BE2C (cell line): Measurements from ENCODE around the gene MACROD1.
A peak's percentile ranks its signal among the peaks of the same experiment; 100 is the strongest.

Source experiments
- DNase-seq: peaks from one replicate; pipeline ENCODE4 v3.0.0-alpha.2; 2020
- H3K27me3 ChIP-seq: fragments of 250-450 bp; sonication (Bioruptor Pico); 2 replicates; pipeline ENCODE4 v1.5.1; 2020; ENCODE audit warnings: mild to moderate bottlenecking
- H3K36me3 ChIP-seq: fragments of 250-450 bp; sonication (Bioruptor Pico); 2 replicates; pipeline ENCODE4 v1.5.1; 2020; ENCODE audit warnings: mild to moderate bottlenecking
- H3K4me1 ChIP-seq: fragments of 250-450 bp; sonication (Bioruptor Pico); 2 replicates; pipeline ENCODE4 v1.5.1; 2020
- H3K4me3 ChIP-seq: 2 replicates; pipeline ENCODE4 v1.5.1; 2011; ENCODE audit warnings: low read depth, low read length
- H3K9me3 ChIP-seq: fragments of 250-450 bp; sonication (Bioruptor Pico); 2 replicates; pipeline ENCODE4 v1.5.1; 2020
- TF ChIP-seq, protein P1 (sequence below): IDR thresholded peaks from 2 replicates; pipeline ENCODE4 v1.5.1; 2012; ENCODE audit warnings: mild to moderate bottlenecking, low read depth, low read length

The MACROD1 gene

DNA sequence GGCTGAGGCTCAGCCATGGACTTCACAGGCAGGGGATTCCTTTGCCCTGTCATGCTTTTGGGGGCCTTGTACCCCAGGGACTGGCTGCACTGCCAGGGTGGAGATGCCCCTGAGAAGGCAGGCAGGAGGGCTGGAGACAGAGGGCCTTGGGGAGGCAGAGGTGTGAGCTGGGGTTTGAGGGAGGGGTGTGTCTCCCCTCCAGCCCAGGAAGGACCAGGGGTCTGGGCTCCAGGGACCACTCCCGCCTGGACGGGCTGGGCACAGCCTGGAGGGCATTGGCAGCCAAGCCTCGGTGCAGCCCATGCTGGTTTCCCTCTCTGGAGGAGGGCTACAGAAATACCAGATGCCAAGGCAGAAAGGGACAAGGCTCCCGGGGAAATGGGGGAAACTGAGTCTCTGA lies 160.2 kb downstream of the MACROD1 start:
- Histone ChIP-seq H3K27me3 (no peaks in the 10 kb centered on the region), H3K36me3 (no peaks in the 10 kb centered on the region), H3K4me1 (no peaks in the 10 kb centered on the region), H3K9me3 (no peaks in the 10 kb centered on the region), H3K4me3 (no peak overlapping the region)
- TF ChIP-seq, protein P1, sequence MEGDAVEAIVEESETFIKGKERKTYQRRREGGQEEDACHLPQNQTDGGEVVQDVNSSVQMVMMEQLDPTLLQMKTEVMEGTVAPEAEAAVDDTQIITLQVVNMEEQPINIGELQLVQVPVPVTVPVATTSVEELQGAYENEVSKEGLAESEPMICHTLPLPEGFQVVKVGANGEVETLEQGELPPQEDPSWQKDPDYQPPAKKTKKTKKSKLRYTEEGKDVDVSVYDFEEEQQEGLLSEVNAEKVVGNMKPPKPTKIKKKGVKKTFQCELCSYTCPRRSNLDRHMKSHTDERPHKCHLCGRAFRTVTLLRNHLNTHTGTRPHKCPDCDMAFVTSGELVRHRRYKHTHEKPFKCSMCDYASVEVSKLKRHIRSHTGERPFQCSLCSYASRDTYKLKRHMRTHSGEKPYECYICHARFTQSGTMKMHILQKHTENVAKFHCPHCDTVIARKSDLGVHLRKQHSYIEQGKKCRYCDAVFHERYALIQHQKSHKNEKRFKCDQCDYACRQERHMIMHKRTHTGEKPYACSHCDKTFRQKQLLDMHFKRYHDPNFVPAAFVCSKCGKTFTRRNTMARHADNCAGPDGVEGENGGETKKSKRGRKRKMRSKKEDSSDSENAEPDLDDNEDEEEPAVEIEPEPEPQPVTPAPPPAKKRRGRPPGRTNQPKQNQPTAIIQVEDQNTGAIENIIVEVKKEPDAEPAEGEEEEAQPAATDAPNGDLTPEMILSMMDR: no peak
- DNase-seq: no peak

DNA sequence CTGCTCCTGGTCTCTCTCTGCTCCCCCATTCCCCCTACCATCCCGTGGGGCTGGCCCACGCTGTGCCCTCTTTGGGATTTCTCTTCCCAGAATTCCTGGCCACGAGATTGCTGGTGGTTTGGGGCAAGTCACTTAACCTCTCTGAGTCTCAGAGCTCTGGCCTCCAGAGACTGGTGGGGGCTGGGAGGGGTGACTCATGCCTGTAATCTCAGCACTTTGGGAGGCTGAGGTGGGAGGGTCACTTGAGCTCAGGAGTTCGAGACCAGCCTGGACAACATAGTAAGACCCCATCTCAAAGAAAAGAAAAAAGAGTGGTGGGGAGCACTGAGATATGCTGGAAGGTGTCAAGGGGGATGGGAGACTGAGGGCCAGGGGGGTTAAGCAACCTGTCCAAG lies 161.3 kb downstream of the MACROD1 start:
- H3K36me3 ChIP-seq: no peaks in the 10 kb centered on the region
- H3K9me3 ChIP-seq: no peaks in the 10 kb centered on the region
- H3K4me1 ChIP-seq: no peaks in the 10 kb centered on the region
- TF ChIP-seq, protein P1: no peak
- no peaks in the 10 kb centered on the region for H3K27me3 ChIP-seq
- no peak overlapping the region for H3K4me3 ChIP-seq
- no peak for DNase-seq

DNA sequence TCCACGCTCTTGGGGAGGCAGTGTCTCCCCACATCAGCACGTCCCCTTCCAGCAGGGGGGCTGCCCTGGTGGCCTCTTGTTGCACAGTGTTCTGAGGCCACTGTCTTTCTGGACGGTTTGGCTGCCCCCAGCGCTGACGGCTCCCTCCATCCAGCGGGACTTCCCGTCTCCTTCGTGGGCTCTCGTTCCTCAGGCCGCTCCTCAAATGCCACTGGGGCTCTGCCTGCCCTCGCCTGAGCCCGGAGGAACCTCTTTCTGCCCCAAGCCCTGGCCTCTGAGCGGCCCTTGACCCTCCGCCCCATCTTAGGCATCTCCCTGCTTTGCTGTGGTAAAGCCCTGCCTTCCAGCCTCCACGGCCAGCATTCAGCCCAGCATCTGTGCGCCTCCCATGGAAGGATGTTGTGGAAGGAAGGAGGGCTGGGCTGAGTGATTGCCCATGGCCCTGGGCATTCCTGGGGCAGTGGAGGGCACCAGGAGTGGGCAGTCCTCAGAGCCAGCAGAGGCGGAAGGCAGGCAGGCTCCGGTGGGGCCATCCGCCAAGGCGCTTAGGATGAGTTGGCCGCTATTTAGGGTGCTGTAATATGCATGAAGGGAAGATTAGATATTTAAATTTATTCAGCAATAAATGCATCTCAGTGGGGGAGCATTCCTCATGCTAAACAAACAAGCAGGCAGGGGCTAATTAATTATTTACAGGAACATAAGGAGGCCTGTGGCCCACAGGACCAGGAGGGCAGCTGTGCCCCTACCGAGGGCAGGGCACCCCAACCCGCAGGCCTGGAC lies 161.9 kb downstream of the MACROD1 start:
- H3K4me3 ChIP-seq: no peak overlapping the region
- H3K27me3 ChIP-seq: no peaks in the 10 kb centered on the region
- peaks cover 1% of the 10 kb centered on the region for H3K4me1 ChIP-seq
- H3K9me3 ChIP-seq: no peaks in the 10 kb centered on the region
- TF ChIP-seq, protein P1: no peak
- no peaks in the 10 kb centered on the region; the same call in 1 of the 2 replicates for H3K36me3 ChIP-seq
- no peak for DNase-seq

DNA sequence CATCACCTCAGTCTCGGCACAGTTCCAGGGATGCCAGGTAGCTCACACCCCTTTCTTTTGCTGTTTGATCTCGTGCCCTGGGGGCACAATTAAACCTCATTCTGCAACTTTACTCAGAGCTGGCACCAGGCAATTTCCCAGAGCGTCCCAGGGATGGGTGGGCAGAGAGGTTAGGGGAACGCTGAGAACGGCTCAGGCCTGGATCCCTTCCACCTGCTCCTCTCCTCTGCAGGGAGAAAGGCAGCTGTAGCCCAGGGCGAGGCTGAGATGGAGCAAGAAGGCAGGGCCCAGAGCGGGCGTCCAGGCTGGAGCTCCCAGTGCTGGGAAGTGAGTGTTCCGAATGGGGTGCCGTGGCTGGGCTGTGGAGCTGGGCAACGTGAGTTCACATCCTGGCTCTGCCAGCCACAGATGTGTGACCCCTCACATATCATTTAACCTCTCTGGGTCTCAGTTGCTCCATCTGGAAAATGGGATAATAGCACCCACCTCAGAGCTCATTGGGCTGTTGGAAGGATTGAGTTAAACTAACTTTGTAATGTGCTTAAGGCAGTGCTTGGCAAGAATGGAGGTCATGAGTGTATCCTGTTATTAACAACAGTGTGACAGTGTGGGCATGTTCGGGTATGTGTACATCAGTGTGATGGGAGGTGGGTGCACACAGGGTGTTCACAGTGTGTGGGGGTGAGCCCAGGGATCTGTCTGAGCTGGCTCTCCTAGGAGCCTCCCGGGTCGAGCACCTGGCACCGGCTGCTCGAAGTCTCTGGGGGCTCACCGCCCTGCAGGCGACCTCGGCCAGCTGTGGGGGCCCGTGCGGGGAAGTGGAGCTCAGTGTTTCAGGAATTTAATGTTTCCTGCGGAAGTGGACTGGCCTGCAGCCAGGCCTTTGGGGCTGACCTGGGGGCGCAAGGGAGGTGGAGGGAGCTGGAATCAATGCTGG lies 164.2 kb downstream of the MACROD1 start:
- H3K4me3 ChIP-seq: no peak overlapping the region
- H3K4me1 ChIP-seq: peaks cover 5% of the 10 kb centered on the region
- TF ChIP-seq, protein P1: no peak
- H3K27me3 ChIP-seq: no peaks in the 10 kb centered on the region
- peaks cover 6% of the 10 kb centered on the region for H3K36me3 ChIP-seq
- no peaks in the 10 kb centered on the region for H3K9me3 ChIP-seq
- peak; percentile 41 for DNase-seq

DNA sequence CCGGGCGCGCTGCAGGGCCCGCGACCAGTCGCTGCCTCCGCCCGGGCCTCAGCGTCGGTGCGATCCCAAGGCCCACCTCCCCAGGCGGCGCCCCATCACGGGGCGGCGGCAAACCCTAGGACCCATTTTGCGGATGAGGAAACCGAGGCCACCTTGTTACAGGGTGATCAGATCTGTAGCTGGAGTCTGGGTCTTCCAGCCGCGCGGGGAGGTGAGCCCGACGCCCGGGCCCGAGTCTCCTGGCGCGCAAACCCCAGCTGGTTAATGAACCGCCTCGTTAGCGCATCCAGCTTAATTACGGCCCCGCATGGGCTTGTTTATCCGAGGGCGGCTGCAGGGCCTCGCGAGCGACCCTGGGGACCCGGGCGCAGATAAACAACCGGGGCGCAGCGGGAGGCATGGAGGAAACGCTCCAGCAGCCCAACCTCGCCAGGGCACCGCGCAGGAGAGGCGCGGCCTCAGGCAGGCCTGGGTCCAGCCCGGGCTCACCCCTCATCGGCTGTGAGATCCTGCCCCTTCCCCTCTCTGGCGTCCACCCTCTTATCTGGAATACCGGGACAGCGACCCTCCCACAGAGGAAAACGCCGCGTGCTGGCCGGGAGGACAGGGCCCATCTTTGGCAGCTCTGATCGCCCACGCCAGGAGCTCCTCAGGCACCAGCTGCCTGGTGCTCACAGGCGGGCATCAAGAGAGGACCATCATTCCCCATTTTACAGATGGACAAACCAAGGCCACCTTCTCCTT lies 165.0 kb downstream of the MACROD1 start:
- Histone ChIP-seq H3K4me1 (peaks cover 5% of the 10 kb centered on the region), H3K27me3 (no peaks in the 10 kb centered on the region), H3K4me3 (no peak overlapping the region), H3K36me3 (peaks cover 14% of the 10 kb centered on the region), H3K9me3 (no peaks in the 10 kb centered on the region)
- TF ChIP-seq, protein P1: no peak
- DNase-seq: no peak
